Smooth muscle cell of the brain vasculature (primary cell): ENCODE results near the gene ZP3.
"Not testable (repeated sequence)": the region's sequence is repeated elsewhere in the genome, so short reads cannot be mapped to it uniquely, and the experiment has no call there.

Experiments used
- DNase-seq: peaks from one replicate; pipeline ENCODE4 v3.0.0-alpha.2; 2012; ENCODE audit warnings: low read depth, low spot score

Gene ZP3

DNA sequence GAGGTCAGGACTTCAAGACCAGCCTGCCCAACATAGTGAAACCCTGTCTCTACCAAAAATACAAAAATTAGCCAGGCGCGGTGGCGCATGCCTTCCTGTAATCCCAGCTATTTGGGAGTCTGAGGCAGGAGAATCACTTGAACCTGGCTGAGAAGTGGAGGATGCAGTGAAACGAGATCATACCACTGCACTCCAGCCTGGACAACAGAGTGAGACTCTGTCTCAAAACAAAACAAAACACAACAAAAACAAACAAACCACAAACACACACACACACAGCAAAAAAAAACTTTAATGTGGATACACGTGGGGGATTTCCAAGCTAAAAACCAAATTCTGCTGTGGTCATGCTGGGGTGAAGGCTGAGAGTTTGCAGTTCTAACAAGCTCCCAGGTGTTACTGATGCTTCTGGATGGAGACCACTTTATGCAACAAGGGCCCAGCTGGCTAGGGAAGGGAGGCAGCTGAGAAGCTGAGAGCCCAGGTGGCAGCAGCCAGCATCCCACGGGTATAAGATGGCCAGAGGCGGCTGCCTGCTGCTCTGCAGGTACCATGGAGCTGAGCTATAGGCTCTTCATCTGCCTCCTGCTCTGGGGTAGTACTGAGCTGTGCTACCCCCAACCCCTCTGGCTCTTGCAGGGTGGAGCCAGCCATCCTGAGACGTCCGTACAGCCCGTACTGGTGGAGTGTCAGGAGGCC, at the start of gene ZP3:
Gene ZP3, plus strand, starts transcription at position 538 of the 699 bp plus-strand sequence. Its CDS starts 15 bp downstream, at position 553.
- no peak for DNase-seq

DNA sequence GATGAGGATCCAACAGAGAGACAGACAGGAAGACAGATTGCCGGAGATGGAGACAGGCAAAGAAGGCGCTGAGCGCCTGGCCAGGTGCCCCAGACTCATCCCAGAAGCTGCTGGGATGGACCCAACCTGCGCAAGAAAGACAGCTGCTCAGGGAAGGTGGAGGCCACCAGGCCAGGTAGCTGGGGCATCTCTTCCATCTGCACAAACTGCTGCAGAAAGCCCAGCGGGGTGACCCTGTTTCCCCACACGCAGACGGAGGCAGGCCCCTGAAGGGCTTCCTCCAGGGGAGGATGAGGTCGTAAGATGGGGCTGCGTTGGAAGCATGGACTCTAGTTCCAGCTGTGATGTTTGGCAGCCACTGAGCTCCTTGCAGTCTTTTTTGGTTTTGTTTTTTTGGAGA, 49.5 kb upstream of the ZP3 start:
- DNase-seq: no peak

DNA sequence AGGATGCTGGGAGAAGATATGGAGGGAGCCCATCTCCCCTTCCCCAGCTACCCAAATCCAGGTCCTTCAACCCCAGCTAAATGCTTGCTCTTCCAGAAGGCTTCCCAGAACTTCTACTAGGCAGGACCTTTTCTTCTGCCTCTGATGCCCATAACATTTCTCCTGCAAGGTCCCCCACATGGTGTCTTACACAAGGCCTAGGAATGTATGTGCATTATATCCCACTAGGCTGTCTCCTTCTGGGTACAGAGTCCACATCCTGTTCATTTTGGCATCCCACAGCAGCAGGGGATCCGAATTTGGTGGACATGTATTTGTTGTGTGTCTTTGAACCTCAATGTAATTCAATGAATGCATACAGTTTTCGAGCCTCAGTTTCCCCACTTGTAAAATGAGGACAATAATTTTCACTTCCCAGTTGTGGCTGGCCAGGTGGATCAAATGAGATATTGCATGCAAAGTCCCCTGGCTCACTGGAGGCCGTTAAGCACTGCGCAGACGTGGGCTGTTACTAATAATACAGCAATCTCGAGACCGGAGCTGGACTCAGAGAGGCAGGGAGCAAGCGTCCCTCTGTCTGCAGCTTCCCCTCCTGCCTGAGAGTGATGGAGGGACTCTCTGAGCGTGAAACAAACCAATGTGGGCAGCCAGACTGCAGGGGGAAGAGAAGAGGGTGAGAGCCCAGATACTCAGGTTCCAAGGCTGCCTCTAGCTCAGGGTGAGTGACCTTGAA, 47.4 kb upstream of the ZP3 start:
- no peak for DNase-seq

DNA sequence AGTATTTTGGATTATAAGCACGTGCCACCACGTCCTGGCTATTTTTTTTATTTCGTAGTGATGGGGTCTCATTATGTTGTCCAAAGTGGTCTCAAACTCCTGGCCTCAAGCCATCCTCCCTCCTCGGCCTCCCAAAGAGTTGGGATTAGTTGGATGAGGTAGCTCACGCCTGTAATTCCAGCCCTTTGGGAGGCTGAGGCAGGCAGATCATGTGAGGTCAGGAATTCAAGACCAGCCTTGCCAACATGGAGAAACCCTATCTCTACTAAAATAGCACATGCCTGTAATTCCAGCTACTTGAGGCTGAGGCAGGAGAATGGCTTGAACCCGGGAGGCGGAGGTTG, 44.2 kb upstream of the ZP3 start:
- no peak for DNase-seq

DNA sequence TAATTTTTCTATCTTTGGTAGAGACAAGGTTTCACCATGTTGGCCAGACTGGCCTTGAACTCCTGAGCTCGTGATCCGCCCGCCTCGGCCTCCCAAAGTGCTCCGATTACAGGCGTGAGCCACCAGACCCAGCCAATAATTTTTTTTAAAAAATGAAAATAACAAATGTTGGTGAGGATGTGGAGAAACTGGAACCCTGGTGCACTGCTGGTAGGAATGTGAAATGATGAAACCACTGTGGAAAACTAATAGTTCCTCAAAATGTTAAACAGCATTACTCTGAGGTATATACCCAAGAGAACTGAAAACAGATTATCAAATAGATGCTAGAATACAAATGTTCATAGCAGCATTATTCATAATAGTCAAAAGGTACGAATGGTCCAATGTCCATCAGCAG, 42.9 kb upstream of the ZP3 start:
- no peak for DNase-seq

DNA sequence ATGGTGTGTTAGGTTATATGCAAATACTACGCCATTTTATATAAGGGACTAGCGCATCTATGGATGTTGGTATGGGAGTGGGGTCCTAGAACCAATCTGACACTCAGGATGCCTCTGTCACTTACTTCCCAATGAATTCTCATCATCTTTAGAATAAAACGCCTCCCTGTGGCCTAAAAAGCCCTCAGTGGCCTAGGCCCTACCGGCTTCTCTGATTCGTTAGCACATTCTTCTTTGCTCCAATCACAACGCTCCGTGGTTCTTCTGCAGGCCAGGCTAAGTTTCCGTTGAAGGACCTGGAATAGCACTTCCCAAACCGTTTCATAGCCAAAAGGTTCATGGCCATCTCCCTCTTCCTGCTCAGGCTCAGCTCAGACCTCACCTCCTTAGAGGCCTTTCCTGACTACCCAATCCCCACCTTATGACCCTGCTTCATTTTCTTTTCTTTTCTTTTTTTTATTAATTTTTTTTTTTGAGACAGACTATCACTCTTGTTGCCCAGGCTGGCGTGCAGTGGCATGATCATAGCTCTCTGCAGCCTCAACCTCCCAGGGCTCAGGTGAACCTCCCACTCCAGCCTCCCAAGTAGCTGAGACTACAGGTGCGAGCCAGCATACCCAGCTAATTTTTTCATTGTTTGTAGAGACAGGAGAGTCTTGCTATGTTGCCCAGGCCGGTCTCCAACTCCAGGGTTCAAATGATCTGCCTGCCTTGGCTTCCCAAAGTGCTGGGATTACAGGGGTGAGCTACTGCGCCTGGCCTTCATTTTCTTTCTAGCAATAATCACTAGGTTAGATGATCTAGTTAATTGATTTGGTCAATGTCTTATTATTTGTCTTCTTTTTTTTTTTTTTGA, 41.4 kb upstream of the ZP3 start:
- no peak for DNase-seq

DNA sequence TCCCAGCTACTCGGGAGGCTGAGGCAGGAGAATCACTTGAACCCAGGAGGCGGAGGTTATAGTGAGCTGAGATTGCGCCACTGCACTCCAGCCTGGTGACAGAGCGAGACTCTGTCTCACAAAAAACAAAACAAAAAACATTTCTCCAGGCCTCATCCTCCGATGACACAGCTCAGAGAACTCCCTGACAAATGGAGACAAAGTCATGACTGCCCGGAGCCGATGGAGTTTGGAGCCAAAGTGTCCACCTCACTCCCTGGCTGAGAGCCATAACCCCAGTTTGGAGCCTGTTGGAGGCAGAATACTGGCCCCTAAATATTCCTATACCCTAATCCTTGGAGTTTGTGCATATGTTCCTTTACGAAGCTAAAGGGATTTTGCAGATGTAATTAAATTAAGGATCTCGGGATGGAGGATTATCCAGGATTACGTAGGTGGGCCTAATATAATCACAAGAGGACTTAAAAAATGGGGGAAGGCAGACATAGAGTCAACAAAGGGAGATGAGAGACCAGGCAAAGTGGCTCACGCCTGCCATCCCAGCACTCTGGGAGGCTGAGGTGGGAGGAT, 38.0 kb upstream of the ZP3 start:
- no peak for DNase-seq

DNA sequence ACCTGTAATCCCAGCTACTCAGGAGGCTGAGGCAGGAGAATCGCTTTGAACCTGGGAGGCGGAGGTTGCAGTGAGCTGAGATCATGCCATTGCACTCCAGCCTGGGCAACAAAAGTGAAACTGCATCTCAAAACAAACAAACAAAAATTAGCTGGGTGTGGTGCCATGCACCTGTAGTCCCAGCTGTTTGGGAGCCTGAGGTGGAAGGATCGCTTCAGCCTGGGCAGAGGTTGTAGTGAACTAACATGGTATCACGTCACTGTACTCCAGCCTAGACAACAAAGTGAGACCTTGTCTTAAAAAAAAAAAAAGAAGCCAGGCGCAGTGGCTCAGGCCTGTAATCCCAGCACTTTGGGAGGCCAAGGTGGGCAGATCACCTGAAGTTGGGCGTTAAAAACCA, 37.0 kb upstream of the ZP3 start:
- not testable (repeated sequence) for DNase-seq

DNA sequence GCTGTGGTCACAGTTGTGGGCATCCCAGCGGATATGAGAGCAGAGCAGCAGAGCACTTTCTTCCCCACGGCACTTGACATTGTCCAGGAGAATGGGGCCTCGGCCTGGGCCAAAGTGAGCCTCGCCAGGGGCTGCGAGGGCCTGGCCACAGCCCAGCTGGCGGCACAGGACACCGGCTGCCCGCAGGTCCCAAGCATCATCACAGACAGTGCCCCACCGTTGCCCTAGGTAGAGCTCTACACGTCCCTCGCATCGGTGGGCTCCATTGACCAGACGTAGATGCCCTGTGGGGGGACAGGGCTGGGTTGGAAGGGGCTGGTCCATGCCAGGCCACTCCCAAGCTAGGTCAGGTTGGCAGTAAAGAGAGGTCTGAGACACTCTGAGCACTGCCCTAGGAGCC, 34.7 kb upstream of the ZP3 start:
- DNase-seq: no peak

DNA sequence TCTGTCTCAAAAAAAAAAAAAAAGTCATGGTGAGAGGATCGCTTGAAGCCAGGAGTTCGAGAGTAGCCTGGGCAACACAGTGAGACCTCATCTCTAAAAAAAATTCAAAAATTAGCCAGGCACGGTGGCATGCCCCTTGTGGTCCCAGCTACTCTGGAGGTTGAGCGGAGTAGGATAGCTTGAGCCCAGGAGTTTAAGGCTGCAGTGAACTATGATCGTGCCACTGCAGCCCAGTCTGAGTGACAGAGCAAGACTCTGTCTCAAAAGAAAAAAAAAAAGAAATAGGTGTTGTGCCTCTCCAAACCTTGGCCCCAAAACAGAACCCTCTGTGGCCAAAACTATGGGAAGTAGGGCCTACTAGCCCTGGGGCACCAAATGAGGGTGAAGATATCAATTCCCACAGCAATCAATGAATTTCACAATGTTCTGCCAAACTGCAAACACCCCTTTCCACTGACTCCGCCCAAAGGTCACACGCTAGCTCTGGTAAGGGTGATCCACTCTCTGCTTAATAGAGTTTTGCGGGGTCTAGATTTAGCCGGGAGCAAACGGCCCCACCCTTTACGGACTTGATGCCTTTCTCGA, 32.1 kb upstream of the ZP3 start:
- no peak for DNase-seq

DNA sequence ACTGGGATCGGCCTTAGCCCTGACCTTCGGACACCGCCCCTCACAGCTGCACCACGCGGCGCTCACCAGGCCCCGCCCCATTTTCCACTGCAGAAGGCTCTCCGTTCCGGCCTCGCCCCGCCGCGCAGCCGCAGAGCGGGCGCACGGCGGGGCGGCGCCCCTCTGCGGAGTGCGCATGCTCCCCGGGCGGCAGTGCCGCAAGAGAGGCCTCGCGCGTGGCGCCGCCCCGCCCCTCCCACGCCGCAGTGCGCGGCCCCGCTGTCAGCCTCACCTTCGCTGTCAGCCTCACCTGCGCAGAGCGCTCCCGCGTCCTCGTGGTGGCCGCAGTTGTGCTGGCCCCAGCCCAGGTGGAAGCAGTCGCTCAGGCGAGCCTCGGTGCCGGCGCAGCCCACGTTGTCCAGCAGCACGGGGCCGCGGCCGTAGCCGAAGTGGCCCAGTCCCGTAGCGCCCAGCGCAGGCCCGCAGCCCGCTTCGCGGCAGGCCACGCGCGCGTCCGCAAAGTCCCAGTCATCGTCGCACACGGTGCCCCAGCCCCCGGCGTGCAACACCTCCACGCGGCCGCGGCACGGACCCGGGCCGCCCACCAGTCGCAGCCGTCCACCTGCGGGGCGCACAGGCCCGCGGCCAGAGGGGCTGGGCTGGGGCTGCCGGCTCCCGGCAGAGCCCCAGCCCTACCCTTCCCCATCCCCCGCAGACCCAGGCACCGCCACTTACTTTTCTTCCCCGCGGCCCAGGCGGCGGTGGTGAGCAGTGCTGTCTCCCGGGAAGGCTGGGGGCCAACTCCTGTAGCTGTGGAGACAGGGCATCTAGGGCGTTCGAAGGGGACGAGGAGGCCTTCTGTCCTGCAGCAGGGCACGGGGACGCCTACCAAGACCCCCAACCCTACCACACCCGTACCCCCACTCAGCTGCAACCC, 31.4 kb upstream of the ZP3 start:
- peak; percentile 51 for DNase-seq

DNA sequence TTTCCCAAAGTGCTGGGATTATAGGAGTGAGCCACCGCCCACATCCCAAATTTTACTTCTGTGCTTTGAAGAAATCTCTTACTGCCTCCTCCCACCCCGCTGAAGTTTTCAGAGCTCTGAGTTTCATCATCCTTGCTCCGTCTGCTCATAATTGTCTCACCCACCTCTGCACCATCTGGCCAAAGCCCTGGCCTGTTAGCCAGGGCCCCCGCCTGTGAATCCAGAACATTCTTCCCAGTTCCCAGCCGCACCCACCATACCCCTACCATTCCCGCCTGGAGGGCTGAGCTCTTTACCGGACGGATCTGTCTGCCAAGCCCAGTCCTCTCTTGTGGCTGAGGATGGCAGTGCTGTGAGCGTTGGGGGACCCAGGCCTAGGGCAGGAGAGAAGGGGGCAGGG, 29.8 kb upstream of the ZP3 start:
- no peak for DNase-seq

DNA sequence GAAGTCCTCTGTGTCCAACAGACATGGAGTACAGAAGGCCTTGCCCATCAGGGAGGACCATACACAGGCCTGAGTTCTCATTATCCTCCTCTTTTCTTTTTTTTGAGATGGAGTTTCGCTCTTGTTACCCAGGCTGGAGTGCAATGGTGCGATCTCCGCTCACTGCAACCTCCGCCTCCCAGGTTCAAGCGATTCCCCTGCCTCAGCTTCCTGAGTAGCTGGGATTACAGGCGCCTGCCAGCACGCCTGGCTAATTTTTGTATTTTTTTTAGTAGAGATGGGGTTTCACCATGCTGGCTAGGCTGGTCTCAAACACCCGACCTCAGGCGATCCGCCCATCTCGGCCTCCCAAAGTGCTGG, 29.2 kb upstream of the ZP3 start:
- not testable (repeated sequence) for DNase-seq

DNA sequence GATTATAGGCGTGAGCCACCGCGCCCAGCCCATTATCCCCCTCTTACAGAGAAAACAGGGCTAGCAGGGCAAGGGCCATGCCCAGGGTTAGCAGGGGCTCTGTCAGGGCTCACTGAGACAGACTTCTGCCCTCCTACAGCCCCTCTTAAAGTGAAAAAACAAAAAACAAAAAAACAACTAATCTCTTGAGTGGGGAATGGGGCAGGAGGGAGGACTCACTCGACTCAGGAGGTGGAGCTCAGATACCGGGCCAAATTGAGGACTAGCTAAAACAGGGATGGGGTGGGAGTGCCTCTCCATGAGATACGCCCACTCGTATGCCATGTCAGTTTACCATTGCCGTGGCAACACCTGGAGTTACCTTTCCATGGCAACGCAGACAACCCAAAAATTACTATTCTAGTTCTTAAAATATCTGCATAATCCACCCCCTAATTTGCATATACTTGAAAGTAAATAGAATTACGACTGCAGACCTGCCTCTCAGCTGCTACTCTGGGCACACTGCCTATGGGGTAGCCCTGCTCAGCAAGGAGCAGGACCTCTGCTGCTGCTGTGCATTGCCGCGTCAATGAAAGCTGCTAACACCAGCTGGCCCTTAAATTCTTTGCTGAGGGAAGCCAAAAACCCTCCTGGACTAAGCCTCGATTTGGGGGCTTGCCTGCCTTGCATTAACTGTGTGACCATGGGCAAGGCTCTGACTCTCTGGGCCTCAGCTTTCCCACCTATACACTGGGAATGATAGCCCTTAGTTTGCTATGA, 28.6 kb upstream of the ZP3 start:
- DNase-seq: no peak

DNA sequence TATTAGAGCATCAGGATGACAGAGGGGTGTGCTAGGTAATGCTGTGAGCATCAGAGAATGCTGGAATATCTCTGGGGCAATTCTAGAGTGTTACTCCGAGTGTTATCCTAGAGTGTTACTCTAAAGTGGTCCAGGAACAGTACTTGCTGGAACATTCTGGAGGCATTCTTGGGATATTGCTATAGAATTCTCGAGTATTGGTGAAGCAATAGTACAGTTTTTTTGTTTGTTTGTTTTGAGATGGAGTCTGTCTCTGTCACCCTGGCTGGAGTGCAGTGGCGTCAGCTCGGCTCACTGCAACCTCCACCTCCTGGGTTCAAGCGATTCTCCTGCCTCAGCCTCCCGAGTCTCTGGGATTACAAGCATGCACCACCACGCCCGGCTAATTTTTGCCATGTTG, 27.9 kb upstream of the ZP3 start:
- DNase-seq: no peak

DNA sequence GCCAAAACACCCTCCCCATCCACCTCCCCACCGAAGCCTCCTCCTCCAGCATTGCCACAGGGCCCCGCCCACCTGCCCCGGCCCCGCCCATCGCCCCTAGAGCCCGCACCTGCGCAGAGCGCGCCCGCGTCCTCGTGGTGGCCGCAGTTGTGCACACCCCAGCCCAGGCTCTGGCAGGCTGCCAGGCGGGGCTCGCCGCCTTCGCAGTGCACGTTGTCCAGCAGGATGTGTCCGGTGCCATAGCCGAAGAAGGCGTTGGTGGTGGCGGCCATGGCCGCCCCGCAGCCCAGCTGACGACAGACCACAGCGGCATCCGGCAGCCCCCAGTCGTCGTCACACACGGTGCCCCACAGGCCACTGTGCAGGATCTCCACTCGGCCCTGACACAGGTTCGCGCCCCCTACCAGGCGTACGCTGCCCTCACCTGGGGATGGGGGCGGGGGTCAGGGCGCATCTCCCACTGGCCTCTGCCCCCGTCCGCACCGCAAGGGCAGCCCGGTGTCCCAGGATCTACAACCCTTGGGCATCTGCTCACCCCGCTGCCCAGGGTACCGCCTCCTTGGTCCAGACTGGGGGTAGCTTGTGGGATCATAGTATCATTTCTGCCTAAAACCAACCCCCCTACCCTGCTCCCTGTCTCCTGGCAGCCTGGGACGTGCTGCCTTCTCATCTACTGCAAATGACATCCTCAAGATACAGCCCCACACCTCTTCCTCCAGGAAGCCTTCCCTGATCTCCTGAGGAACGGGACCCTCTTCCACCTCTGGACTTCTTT, 27.2 kb upstream of the ZP3 start:
- no peak for DNase-seq

DNA sequence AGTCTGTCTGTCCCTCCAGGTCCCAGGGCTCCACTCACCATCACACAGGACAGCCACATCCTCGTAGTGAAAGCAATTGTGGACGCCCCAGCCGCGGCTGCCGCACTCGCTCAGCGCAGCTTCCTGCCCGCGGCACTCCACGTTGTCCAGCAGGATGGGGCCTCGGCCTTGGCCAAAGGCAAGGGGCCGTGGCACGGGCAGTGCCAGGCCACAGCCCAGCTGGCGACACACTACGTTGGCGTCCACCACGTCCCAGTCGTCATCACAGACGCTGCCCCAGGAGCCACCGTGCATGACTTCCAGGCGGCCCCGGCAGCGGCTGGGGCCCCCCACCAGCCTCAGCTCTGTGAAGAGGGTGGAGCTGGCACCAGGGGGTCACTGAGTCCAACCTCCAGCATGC, 24.5 kb upstream of the ZP3 start:
- DNase-seq: no peak

DNA sequence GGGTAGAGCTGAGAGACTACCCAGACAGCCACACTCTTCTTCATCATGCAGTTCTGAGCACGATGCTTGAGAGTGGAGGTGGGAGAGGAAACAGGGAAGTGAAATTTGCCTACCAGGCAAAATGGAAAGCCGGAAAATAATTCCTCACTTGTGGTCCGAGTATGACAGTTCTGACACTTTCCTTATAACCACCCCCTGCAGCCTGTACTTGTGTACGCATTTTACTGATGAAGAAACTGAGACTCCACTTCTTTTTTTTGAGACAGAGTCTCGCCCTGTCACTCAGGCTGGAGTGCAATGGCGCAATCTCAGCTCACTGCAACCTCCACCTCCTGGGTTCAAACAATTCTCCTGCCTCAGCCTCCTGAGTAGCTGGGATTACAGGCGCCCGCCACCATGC, 21.7 kb upstream of the ZP3 start:
- DNase-seq: not testable (repeated sequence)

DNA sequence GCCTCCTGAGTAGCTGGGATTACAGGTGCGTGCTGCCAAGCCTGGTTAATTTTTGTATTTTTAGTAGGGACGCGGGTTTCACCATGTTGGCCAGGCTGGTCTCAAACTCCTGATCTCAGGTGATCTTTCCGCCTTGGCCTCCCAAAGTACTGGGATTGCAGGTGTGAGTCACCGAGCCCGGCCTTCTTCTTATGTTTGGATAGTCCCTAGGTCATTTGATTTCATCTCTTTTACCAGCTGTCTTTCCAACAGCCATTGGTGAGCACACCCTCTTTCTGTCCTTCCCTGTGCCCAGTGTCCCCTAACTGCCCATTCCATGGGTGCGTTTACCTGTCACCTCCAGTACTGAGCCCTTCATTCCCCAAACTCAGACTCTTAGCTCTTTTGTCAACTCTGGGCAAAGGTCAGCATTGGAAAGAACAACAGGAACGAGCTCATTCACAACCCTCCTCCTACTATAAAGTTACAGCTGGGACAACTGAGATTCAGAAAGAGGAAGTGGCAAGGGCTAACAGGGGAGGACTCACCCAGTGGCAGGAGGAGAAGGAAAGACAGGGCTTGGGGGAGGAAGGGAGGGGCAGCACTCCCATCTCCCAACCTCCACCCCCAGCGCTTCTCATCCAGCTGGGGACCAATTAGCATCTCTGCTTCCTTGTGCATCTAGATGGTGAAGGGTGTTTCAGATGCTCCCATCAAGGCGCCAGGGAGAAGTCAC, 20.8 kb upstream of the ZP3 start:
- DNase-seq: no peak
